Upper lobe of right lung (tissue), 1 donor: ENCODE measurements around the gene VPS41. TPM values are rescaled to one million over a fixed set of nuclear protein-coding genes. Genes with fewer than 3 reads are reported as not detected.

Experiments used
- ATAC-seq: fragments of 200-7000 bp; cut with Tn5 transposase; one replicate; pipeline ENCODE4 v1.9.1; 2020; ENCODE audit warnings: mild to moderate bottlenecking, moderate library complexity
- DNase-seq: peaks from one replicate; pipeline ENCODE4 v3.0.0-alpha.2; 2020
- H3K27ac ChIP-seq: fragments of 200-600 bp; one replicate; pipeline ENCODE4 v1.8.0; 2022
- H3K27me3 ChIP-seq: fragments of 200-600 bp; one replicate; pipeline ENCODE4 v1.8.0; 2022; ENCODE audit warnings: mild to moderate bottlenecking
- H3K36me3 ChIP-seq: fragments of 200-600 bp; one replicate; pipeline ENCODE4 v1.8.0; 2022
- H3K4me1 ChIP-seq: fragments of 200-600 bp; one replicate; pipeline ENCODE4 v1.8.0; 2022
- H3K4me3 ChIP-seq: fragments of 200-600 bp; one replicate; pipeline ENCODE4 v1.8.0; 2022; ENCODE audit warnings: mild to moderate bottlenecking
- H3K9me3 ChIP-seq: fragments of 200-600 bp; one replicate; pipeline ENCODE4 v1.8.0; 2022
- CTCF ChIP-seq: fragments of 200-600 bp; IDR thresholded peaks from one replicate; pipeline ENCODE4 v1.8.0; 2022; ENCODE audit warnings: antibody characterized with exemption
- intact Hi-C: fragments of 100-400 bp; cut with DNase I; formaldehyde crosslinking; loops from one replicate; pipeline ENCODE4 v1.11.0; 2022
- total RNA-seq: library from RNA; stranded (reverse); fragmentation: NEBNext Ultra II Directional; extraction: Animal tissue kit (Norgen Biotek cat#: 25700); gene quantifications from one replicate; pipeline ENCODE4 v1.2.1, GENCODE V29; 2021
- donor health status: DM: no; HTN: yes; CAD: no; lungs with severe emphysema.

The VPS41 gene
- total RNA-seq, 1 donor from 2014 or later = 95.8 TPM

- no peaks in the 10 kb centered on the region for H3K9me3 ChIP-seq
- no peaks in the 10 kb centered on the region for H3K27me3 ChIP-seq
- no peak overlapping the region for H3K27ac ChIP-seq
- no peak overlapping the region for H3K4me3 ChIP-seq
- intact Hi-C loops = no loop called here
- no peaks in the 10 kb centered on the region for H3K36me3 ChIP-seq
- no peak for TF ChIP-seq CTCF
- DNase-seq (no peak), ATAC-seq (peak; percentile 12)
- no peaks in the 10 kb centered on the region for H3K4me1 ChIP-seq
Measured at GRCh38 chr7:38907066-38907465, 1.9 kb downstream of the VPS41 start.

GRCh38 chr7:38905056-38905759, 3.8 kb downstream of the VPS41 start:
- Histone ChIP-seq H3K27ac (no peak overlapping the region), H3K4me1 (no peaks in the 10 kb centered on the region), H3K36me3 (no peaks in the 10 kb centered on the region), H3K27me3 (no peaks in the 10 kb centered on the region), H3K9me3 (no peaks in the 10 kb centered on the region), H3K4me3 (no peak overlapping the region)
- TF ChIP-seq CTCF = no peak
- intact Hi-C loops = no loop called here
- ATAC-seq = no peak
- DNase-seq = no peak

- intact Hi-C loops = no loop called here
- TF ChIP-seq CTCF = no peak
- no peaks in the 10 kb centered on the region for H3K9me3 ChIP-seq
- DNase-seq (no peak), ATAC-seq (no peak)
- H3K4me1 ChIP-seq = no peaks in the 10 kb centered on the region
- no peaks in the 10 kb centered on the region for H3K36me3 ChIP-seq
- H3K4me3 ChIP-seq = no peak overlapping the region
- no peak overlapping the region for H3K27ac ChIP-seq
- H3K27me3 ChIP-seq = no peaks in the 10 kb centered on the region
Measured at GRCh38 chr7:38903057-38903456, 5.9 kb downstream of the VPS41 start.

- Histone ChIP-seq H3K27me3 (no peaks in the 10 kb centered on the region), H3K9me3 (no peaks in the 10 kb centered on the region), H3K27ac (no peak overlapping the region), H3K4me3 (no peak overlapping the region), H3K4me1 (no peaks in the 10 kb centered on the region), H3K36me3 (no peaks in the 10 kb centered on the region)
- ATAC-seq (no peak), DNase-seq (no peak)
- no peak for TF ChIP-seq CTCF
- intact Hi-C loops = no loop called here
Measured at GRCh38 chr7:38902449-38902848, 6.5 kb downstream of the VPS41 start.

GRCh38 chr7:38893061-38893460, 15.9 kb downstream of the VPS41 start:
- no peaks in the 10 kb centered on the region for H3K4me1 ChIP-seq
- DNase-seq (no peak), ATAC-seq (no peak)

More at GRCh38 chr7:38893061-38893460, 15.9 kb downstream of the VPS41 start:
- no peaks in the 10 kb centered on the region for H3K27me3 ChIP-seq
- peaks cover 17% of the 10 kb centered on the region for H3K36me3 ChIP-seq
- no peaks in the 10 kb centered on the region for H3K9me3 ChIP-seq
- TF ChIP-seq CTCF = no peak
- H3K27ac ChIP-seq = no peak overlapping the region
- no peak overlapping the region for H3K4me3 ChIP-seq
- intact Hi-C loops = no loop called here
